B cell (primary cell): ENCODE results near the gene ADGRD2.

Experiments
- CTCF ChIP-seq: fragments of 200-600 bp; IDR thresholded peaks from one replicate; pipeline ENCODE4 v1.8.0; 2022; ENCODE audit warnings: antibody characterized with exemption, mild to moderate bottlenecking
- EZH2 ChIP-seq: IDR thresholded peaks from 2 replicates; pipeline ENCODE4 v1.6.1; 2012; ENCODE audit warnings: borderline replicate concordance, low read depth, mild to moderate bottlenecking, moderate library complexity, low read length; ENCODE audit not compliant: insufficient read depth, poor library complexity, severe bottlenecking

DNA sequence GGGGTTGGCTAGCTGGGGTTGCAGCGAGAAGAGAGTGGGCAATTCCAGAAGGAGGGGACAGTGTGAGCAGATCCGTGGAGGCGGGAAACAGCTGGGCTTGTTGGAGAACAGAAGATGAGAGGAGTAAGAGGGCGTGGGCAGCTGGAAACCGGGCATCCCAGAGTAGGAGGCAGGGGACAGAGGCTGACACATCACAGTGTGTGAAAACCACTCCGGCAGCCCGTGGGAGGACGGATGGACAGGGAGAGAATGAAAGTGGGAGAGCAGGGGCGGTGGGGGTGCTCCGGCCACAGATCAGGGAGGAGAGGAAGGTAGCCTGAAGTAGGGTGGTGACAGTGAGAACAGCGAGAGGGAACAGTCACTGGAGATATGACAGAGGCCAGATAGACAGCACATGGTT is 26.7 kb upstream of the ADGRD2 start:
- TF ChIP-seq EZH2 = no peak
- no peak for TF ChIP-seq CTCF
